Natural killer cell (primary cell): Measurements from ENCODE around the gene MYH16. TPM values are rescaled to one million over a fixed set of nuclear protein-coding genes. Genes with fewer than 3 reads are reported as not detected.
"Not testable (repeated sequence)": the region's sequence is repeated elsewhere in the genome, so short reads cannot be mapped to it uniquely, and the experiment has no call there.

Experiments used
- ATAC-seq, 3 donors: fragments of 150-1000 bp in 2 of 3; fragments of 200-7000 bp in 1 of 3; cut with Tn5 transposase; 1 replicate in 1 of 3; 2 replicates in 2 of 3; pipeline ENCODE4 v1.10.0; 2021; ENCODE audit warnings: mild to moderate bottlenecking in 2 of 3, moderate library complexity in 2 of 3
- DNase-seq, 2 donors: peaks; one replicate each; pipeline versions ENCODE4 v3.0.0 to v3.0.0-alpha.2; 2013 to 2021; ENCODE audit warnings: mixed read lengths in 1 of 2
- H3K27ac ChIP-seq: one replicate; pipeline ENCODE4 v1.5.1; 2013; ENCODE audit warnings: mild to moderate bottlenecking, low read length
- H3K27me3 ChIP-seq: one replicate; pipeline ENCODE4 v1.6.1; 2013; ENCODE audit warnings: low read length; ENCODE audit not compliant: control insufficient read depth, insufficient read depth
- H3K36me3 ChIP-seq: one replicate; pipeline ENCODE4 v1.6.1; 2013; ENCODE audit warnings: low read length; ENCODE audit not compliant: control insufficient read depth, insufficient read depth
- H3K4me1 ChIP-seq: one replicate; pipeline ENCODE4 v1.6.1; 2013; ENCODE audit warnings: low read length; ENCODE audit not compliant: control insufficient read depth, insufficient read depth
- H3K4me3 ChIP-seq: one replicate; pipeline ENCODE4 v1.5.1; 2013; ENCODE audit warnings: low read length
- H3K9me3 ChIP-seq: one replicate; pipeline ENCODE4 v1.6.1; 2013; ENCODE audit warnings: low read length; ENCODE audit not compliant: control insufficient read depth, insufficient read depth
- H3K27ac Mint-ChIP-seq, 2 donors: one replicate each; pipeline ENCODE4 v1.8.0; 2022; ENCODE audit warnings: mild to moderate bottlenecking in 2 of 2, mixed read lengths in 2 of 2, moderate library complexity in 1 of 2
- H3K27me3 Mint-ChIP-seq, 2 donors: one replicate each; pipeline ENCODE4 v1.8.0; 2022; ENCODE audit warnings: low read depth in 2 of 2, mixed read lengths in 2 of 2
- H3K36me3 Mint-ChIP-seq: one replicate; pipeline ENCODE4 v1.8.0; 2022; ENCODE audit warnings: mixed read lengths
- H3K4me1 Mint-ChIP-seq, 2 donors: one replicate each; pipeline ENCODE4 v1.8.0; 2022; ENCODE audit warnings: mixed read lengths in 2 of 2
- H3K4me3 Mint-ChIP-seq: one replicate; pipeline ENCODE4 v1.8.0; 2022; ENCODE audit warnings: mild to moderate bottlenecking, moderate library complexity, mixed read lengths
- H3K9me3 Mint-ChIP-seq, 2 donors: one replicate each; pipeline ENCODE4 v1.8.0; 2022; ENCODE audit warnings: mixed read lengths in 2 of 2
- WGBS: methylation state at CpG from one replicate; pipeline ENCODE4 v1.1.7; 2013; ENCODE audit warnings: missing lambda C conversion rate; ENCODE audit not compliant: insufficient coverage; 5-methylcytosine and 5-hydroxymethylcytosine counted together
- intact Hi-C: fragments of 100-400 bp; cut with micrococcal nuclease; formaldehyde crosslinking; loops from one replicate; pipeline ENCODE4 v1.14.2; 2022
- total RNA-seq, 4 donors: library from RNA; stranded (reverse); fragments of 120-200 nt in 1 of 4; gene quantifications; one replicate each; pipeline versions ENCODE4 v1.2.3 to v1.2.4, GENCODE V29; 2013 to 2022
- TF ChIP-seq, protein P1 (sequence below): fragments of 200-600 bp; IDR thresholded peaks from one replicate; pipeline ENCODE4 v1.8.0; 2022; ENCODE audit warnings: antibody characterized with exemption

MYH16 gene
- total RNA-seq, 3 donors from 2014 or later (not counting 1 experiment from before 2014, with no cell fraction given): not detected

DNA sequence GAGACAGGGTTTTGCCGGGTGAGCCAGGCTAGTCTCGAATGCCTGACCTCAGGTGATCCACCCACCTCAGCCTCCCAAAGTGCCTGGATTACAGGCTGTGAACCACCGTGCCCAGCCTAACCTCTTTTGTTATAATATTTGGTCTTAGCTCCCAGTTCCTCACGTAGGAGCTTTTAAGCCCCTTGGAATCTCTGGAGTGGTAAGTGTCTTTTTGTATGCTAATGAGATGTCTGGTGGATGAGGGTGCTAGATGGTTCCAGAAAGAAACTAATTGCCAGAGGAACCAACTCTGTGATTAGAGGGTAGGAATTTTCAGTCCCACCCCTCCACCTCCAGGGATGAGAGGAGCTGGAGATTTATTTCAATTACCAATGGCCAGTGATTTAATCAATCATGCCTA, 47.7 kb downstream of the MYH16 start:
- Histone ChIP-seq H3K9me3 (no peaks in the 10 kb centered on the region), H3K4me3 (no peak overlapping the region), H3K27ac (no peak overlapping the region), H3K27me3 (no peaks in the 10 kb centered on the region), H3K36me3 (no peaks in the 10 kb centered on the region), H3K4me1 (peaks cover 7% of the 10 kb centered on the region)
- TF ChIP-seq, protein P1, sequence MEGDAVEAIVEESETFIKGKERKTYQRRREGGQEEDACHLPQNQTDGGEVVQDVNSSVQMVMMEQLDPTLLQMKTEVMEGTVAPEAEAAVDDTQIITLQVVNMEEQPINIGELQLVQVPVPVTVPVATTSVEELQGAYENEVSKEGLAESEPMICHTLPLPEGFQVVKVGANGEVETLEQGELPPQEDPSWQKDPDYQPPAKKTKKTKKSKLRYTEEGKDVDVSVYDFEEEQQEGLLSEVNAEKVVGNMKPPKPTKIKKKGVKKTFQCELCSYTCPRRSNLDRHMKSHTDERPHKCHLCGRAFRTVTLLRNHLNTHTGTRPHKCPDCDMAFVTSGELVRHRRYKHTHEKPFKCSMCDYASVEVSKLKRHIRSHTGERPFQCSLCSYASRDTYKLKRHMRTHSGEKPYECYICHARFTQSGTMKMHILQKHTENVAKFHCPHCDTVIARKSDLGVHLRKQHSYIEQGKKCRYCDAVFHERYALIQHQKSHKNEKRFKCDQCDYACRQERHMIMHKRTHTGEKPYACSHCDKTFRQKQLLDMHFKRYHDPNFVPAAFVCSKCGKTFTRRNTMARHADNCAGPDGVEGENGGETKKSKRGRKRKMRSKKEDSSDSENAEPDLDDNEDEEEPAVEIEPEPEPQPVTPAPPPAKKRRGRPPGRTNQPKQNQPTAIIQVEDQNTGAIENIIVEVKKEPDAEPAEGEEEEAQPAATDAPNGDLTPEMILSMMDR: no peak
- ATAC-seq (no peak), DNase-seq (no peak)
- Mint-ChIP-seq H3K27me3 (no peaks in the 10 kb centered on the region), H3K36me3 (no peaks in the 10 kb centered on the region), H3K27ac (no peak overlapping the region), H3K4me1 (peaks cover 0 to 6% of the 10 kb centered on the region in 2 donors), H3K9me3 (no peaks in the 10 kb centered on the region), H3K4me3 (no peak overlapping the region)
- intact Hi-C loops: no loop called here
- WGBS: 84% methylated on average over 3 of the region's 4 CpGs

DNA sequence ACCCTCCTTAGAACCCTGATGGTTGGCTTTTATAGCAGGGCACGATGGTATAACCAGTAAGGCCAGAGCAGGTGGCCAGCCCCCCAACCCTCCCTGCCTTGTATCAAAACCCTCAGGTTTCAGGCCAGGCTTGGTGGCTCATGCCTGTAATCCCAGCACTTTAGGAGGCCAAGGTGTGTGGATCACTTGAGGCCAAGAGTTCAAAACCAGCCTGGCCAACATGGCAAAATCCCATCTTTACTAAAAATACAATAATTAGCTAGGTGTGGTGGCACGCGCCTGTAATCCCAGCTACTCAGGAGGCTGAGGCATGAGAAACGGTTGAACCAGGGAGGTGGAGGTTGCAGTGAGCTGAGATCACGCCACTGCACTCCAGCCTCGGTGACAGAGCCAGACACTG, 50.0 kb downstream of the MYH16 start:
- 96% methylated on average over 6 of the region's 6 CpGs for WGBS
- peaks cover 25% of the 10 kb centered on the region for H3K4me1 ChIP-seq
- H3K4me3 ChIP-seq, intact Hi-C loops, H3K27ac Mint-ChIP-seq, DNase-seq, ATAC-seq, H3K27me3 ChIP-seq, H3K36me3 Mint-ChIP-seq, H3K4me3 Mint-ChIP-seq, H3K9me3 Mint-ChIP-seq, H3K36me3 ChIP-seq, H3K27ac ChIP-seq, H3K27me3 Mint-ChIP-seq, H3K9me3 ChIP-seq: not testable (repeated sequence)
- H3K4me1 Mint-ChIP-seq: peaks cover 14 to 23% of the 10 kb centered on the region in 2 donors

DNA sequence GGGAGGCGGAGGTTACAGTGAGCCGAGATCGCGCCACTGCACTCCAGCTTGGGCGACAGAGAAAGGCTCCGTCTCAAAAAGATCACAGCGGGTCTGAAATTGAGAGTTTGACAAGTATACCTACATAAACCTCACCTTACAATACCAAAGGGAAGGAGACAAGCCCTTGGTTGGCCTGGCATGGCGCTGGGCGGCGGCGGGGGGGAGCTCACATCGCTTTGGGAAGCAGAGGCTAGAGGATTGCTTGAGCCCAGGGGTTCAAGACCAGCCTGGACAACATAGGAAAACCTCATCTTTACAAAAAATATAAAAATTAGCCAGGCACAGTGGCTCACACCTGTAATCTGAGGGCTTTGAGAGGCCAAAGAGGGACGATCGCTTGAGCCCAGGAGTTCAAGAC, 51.9 kb downstream of the MYH16 start:
- no peak overlapping the region for H3K4me3 ChIP-seq
- peak overlapping the region; percentile 84 to 91 for H3K27ac Mint-ChIP-seq
- 95% methylated on average over 14 of the region's 14 CpGs for WGBS

DNA sequence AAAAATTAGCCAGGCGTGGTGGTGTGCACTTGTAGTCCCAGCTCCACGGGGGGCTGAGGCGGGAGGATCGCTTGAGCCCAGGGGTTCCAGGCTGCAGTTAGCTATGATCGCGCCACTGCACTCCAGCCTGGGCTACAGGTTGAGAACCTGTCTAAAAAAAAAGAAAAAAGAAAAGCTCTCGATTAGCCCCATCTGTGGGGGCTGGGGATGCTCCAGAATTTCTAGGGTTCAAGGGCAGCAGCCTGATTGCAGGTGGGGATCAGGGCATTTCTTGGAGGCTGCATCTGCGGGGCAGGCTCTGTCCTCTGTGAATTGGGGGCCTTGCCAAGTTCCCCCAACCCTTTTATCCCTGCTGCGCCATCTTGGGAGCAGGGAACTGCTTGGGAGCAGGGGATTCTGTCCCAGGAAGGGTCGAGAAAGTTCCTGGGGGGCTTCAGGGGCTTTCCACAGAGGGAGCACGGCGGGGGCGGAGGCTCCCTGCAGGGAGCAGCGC, 52.4 kb downstream of the MYH16 start:
- H3K27me3 Mint-ChIP-seq: no peaks in the 10 kb centered on the region

More for the DNA sequence above, 51.9 kb downstream of the MYH16 start:
- intact Hi-C loops: no loop called here
- no peak overlapping the region for H3K27ac ChIP-seq
- no peaks in the 10 kb centered on the region for H3K9me3 ChIP-seq
- ATAC-seq (no peak), DNase-seq (no peak)
- no peaks in the 10 kb centered on the region for H3K36me3 ChIP-seq
- Mint-ChIP-seq H3K36me3 (no peaks in the 10 kb centered on the region), H3K4me1 (peaks cover 25 to 38% of the 10 kb centered on the region in 2 donors), H3K4me3 (peak overlapping the region; percentile 91), H3K9me3 (no peaks in the 10 kb centered on the region), H3K27me3 (no peaks in the 10 kb centered on the region)
- no peaks in the 10 kb centered on the region for H3K27me3 ChIP-seq
- H3K4me1 ChIP-seq: peaks cover 35% of the 10 kb centered on the region
- TF ChIP-seq, protein P1: no peak

More for the DNA sequence above, 52.4 kb downstream of the MYH16 start:
- H3K4me1 ChIP-seq: peaks cover 35% of the 10 kb centered on the region
- Mint-ChIP-seq H3K4me3 (peak overlapping the region; percentile 91), H3K36me3 (no peaks in the 10 kb centered on the region), H3K27ac (peak overlapping the region; percentile 84 to 91), H3K4me1 (peaks cover 30 to 42% of the 10 kb centered on the region in 2 donors), H3K9me3 (no peaks in the 10 kb centered on the region)
- 42% methylated on average over 14 of the region's 14 CpGs for WGBS
- ATAC-seq: no peak
- H3K36me3 ChIP-seq: no peaks in the 10 kb centered on the region
- no peaks in the 10 kb centered on the region for H3K9me3 ChIP-seq
- TF ChIP-seq, protein P1: no peak
- intact Hi-C loops: loop anchor here (5.0 kb wide), 1 partner anchor 183 kb away; the partner anchor contains the start of gene SMURF1
- DNase-seq: peak in 1 of 2 donors; percentile 14
- H3K27me3 ChIP-seq: no peaks in the 10 kb centered on the region
- H3K4me3 ChIP-seq: peak overlapping the region; percentile 94
- peak overlapping the region; percentile 75 for H3K27ac ChIP-seq
